GM21360 (cell line): ENCODE measurements around the gene WNK1.
"Not testable (repeated sequence)": the region's sequence is repeated elsewhere in the genome, so short reads cannot be mapped to it uniquely, and the experiment has no call there.

ENCODE experiments used
- ATAC-seq: cut with Tn5 transposase; IDR thresholded peaks from one replicate; pipeline ENCODE4 v1.9.1; 2021; ENCODE audit warnings: mild to moderate bottlenecking, moderate library complexity; ENCODE audit not compliant: unreplicated experiment

WNK1 gene

DNA sequence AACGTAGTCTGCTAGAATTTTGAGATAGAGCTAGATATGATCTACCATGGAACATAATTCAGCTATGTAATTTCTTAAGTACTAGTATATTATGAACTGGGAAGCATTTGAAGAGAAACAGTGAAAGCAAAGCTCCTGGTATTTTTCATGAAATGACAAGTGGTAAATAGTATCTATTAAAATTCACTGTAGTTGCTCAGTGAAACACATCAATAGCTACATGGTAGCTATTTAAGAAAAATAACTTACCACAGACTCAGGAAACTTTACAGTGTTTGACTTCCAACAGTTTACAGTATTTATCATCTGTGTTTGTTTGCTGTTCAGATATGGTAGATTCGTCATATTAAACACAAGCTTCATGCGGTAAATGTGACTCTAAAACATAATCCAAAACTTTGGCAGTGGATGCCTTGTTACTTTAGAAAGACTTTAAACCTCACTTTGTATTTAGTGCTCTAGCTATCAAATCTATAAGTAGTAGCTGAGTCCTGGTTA, 25.2 kb downstream of the WNK1 start:
- ATAC-seq, result no peak

DNA sequence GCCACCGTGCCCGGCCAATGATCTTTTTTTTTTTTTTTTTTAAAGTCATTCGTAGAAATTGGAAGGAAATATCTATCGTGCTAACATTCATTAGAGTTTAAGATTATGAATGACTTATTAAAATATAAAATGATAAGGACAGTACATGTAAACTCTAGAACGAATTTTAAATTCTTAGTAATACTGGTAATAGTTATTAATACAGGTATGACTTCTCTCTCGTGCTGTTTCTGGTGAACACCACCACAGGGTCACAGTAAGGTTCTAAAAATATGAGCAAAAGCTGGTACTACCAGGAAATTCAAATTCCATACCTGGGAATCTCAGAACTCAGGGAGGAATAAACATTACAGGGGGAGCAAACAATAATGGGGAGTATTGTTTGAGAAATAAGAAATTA, 26.2 kb downstream of the WNK1 start:
- ATAC-seq, result no peak

DNA sequence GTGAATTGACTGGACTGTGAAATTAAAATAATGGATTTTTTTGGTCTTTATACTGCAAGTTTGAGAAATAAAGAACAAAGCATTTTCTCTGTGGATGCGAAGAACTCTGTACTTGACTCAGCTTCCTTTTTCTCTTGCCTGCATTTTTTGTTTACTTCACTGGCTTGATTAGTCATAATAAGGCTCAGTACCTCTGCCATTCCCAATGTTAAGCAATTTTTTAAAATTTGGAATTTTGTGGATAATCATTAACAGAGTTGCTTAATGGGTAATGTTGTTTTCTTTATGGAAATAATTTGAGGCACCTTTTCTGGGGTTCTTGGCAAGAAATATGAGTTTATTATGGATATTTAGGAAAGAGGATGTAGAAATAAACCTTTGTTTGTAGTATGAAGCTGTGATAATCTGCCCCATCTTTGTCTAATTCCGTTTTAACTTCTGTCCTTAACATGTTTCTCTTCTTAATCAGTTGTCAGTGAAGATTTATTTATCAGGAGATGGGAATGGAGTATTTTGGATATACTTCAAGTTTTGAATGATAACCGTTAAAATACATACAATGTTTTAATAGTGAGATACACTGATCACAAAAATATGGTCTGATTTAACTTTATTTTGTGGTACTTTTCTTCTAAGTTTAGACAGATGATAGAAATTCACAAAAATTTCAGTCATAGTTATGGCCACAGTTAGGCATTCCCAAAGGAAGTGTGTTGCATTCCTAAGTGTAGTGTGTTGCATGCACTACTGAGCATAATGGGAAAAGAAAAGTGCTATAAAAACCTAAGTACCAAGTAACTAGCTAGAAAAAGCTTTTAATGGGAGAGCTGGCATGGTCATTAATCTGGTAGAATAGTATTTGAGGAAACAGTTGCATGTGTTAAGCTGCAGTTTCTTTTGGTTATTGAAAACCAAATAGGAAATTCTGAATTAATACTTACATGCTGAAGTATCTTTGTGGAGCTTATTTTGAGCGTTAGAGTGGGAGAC, 27.7 kb downstream of the WNK1 start:
- no peak for ATAC-seq

DNA sequence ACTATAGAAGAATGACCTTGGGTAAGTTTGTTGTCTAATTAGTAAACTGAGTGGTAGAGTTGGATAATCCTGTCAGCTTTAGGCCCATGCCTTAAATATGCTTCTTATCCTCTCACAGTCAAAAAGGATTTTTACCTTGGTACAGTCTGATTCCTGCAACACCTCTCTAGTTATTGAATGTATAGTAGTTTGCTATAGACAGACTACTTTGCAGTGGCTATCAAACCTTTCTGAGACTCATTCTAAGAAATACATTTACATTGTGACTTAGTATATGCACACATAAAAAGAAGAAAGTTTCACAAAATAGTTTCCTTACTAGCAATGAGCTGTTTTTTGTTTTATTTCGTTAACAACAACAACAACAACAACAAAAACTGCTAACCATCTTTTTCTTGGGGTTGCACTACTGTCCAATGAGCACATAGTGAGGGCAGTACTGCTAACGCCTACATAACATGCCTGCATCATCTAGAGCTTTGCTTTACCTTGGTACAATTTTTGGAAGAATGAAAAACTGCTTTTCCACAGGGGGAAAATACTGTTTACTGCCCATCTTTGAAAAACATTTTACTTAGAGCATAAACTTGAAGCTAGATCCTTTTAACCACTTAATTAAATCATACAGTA, 28.5 kb downstream of the WNK1 start:
- no peak for ATAC-seq

DNA sequence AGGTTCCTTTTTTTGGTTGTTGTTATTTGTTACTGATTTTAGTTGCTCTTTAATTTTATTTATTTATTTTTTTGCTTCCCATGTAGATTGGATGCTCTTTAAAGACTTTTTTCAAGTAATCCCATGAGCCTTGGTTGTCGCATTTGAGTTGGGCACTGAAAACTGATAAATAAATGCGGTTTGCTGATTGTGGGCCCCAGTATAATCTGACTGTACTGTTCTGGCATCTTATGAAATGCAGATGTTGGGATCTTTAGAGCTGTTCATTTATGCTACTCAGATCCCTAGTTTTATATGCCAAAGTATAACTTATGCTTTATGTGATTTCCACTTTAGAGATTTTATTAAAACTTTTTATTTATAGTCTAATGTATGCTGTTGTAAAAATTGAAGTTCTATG, 33.3 kb downstream of the WNK1 start:
- no peak for ATAC-seq

DNA sequence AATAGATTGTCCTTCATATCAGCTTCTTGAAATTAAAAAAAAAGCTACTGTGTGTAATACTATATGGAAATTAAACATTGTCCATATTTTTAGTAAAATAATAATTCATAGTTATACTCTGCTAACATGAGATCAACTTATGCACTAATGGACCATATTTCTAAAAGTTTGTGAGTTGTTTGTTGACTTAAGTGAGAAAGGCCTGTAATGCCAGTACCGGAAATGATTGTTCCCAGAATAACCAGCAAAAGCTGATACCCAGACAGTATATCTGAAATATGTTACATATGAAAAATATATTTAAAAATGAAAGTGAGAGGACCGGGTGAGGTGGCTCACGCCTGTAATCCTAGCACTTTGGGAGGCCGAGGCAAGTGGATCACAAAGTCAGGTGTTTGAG, 35.9 kb downstream of the WNK1 start:
- ATAC-seq, result no peak

DNA sequence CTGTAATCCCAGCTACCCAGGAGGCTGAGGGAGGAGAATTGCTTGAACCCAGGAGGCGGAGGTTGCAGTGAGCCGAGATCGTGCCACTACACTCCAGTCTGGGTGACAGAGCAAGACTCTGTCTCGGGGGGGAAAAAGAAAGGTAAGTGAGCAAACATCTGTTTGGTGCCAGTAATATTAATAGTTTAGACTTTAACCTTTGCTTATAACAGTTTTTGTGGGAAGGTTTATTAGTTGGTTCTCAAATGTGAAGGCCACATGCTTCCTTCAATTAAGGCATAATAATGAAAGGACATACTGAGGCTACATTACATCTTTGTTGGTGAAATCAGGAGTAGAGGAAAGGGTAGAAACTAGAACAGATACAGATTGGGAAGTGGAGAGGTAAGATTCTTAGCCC, 36.4 kb downstream of the WNK1 start:
- ATAC-seq, result not testable (repeated sequence)

DNA sequence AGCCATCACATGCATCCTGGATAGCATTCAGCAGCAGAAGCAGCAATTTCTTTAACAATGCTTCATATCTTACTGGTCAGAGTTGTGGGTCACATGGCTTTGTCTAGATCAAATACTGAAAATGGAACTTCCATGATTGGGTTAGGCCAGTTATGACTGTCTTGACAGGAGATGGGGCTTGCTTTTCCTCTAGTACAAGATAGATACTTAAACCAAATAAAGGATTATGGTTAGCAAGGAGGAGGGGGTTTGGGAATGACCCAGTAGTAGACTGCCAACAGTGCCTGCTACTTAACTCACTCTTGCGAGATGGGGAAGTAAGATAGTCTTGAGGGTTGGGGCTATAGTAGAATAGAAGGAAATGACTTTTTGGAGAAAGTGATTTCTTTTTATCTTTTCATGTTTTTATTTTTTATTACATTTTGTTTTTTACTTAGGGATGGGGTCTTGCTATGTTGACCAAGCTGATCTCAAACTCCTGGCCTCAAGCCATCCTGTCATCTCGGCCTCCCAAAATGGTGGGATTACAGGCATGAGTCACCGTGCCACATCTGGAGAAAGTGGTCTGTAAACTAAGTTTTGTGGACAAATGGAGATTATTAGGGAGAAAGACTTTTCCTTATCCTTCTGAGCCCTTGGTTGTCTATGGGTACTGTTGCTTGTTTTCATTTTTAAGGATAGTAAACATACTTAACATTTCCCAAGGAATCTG, 37.6 kb downstream of the WNK1 start:
- no peak for ATAC-seq

DNA sequence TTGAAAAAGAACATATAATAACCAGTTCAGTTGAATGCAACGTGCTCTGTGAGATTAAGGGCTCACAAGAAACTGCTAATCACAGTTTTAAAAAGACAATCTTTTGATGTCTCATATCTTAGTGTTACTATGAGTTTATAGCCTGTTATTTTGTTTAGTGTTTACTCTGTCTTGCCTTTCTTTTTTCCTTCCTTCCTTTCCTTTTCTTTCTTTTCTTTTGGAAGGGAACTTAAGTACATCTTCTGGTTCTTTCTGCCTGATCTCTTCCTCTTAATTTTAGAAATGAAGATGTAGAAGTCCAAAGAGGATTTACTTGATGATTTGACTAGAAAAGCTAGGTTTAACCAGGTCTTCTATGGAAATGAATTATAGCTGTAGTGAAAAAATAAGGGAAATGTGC, 38.2 kb downstream of the WNK1 start:
- ATAC-seq, result no peak

DNA sequence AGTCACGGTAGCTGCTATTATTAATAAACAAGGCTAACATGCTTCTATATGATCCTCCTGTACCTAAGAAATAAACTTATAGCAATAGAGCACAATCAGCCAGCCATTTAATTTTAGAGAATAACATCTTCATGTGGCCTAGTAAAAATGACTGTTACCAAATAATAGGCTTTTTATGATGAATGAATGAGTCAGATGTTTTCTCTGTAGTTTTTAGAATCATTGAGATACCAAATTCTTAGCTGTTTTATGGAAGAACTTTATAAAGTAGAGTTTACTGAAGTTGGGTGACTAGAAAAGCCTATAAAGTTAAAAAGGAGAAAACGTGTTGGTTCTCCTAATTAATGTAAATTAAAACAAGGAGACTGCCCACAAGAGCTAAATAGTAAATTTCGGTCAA, 40.7 kb downstream of the WNK1 start:
- no peak for ATAC-seq

DNA sequence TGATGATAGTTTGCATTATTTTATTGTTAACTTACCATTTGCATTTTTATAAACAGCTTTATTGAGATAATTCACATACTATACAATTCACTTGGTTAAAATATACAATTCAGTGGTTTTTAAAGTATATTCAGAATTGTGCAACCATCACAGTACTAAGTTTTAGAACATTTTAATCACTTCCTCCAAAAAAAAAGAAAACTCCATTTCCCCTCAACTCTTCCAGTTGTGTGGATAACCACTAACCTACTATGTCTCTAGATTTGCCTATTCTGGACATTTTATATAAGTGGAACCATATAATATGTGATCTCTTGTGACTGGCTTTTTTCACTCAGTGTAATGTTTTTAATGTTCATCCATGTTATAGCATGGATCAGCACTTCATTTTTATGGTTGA, 41.3 kb downstream of the WNK1 start:
- no peak for ATAC-seq

DNA sequence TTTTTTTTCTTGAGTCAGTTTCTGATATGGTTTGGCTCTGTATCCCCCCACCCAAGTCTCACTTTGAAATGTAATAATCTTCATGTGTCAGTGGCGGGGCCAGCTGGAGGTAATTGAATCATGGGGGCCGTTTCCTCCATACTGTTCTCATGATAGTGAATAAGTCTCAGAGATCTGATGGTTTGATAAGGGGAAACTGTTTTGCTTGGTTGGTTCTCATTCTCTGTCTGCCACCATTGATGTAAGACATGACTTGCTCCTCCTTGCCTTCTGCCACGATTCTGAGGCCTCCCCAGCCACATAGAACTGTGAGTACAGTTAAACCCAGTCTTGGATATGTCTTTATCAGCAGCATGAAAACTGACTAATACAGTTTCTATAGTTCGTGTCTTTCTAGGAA, 42.9 kb downstream of the WNK1 start:
- no peak for ATAC-seq

DNA sequence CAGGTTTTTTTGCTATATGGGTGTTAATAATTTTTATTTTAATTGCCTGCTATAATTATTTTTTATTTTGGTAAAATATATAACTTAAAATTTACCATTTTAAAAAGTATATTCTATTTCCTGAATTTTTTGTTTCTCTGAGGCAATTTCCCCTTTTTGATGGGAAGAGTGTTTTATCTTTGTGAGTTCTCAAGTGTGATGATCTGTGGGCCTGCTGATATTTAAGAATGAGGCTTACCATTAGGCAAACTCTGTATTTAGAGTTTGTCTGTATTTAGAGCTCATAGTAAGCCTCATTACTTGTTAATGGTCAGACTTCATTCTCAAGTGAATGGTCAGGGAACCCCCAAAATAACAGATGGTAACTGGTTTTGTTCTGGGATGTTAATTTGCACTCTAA, 48.0 kb downstream of the WNK1 start:
- no peak for ATAC-seq

DNA sequence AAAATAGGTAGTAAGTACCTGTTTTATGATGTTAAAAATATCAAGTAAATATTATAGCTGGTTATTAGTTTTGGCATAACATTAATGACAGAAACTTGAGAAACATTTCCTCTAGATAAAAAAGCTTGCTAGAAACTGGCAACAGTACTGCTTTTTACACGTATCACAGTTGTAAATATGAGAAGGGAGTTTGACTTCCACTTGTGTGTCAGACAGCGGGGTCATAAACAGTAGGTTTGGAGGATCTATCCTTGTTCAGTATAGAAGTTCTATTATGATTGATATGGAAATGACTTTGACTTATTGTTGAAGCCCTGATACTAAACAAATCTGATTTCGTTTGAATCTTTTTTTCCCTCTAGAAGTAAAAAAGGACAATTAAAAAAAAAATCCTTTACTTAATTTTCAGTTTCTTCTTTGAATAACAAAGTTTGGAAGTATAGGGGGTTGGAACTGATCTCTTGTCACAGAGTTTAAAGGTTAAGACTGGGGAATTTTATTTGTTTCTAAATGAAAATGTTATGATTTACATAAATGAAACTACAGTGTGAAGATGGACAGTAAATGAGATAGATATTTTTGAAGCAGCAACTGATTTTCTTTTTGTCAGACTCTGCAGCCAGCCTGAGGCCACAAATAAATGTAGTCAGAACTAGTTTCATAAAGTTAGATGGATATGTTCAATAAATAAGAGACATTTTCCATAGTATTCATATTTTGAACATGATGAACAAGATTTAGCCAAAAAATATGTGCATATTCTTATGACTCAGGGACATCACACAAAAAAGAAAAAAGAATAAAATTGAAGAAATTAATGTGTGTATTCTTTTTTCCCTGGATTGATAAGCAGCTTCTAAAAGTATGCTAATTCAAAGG, 50.1 kb downstream of the WNK1 start:
- ATAC-seq, result no peak

DNA sequence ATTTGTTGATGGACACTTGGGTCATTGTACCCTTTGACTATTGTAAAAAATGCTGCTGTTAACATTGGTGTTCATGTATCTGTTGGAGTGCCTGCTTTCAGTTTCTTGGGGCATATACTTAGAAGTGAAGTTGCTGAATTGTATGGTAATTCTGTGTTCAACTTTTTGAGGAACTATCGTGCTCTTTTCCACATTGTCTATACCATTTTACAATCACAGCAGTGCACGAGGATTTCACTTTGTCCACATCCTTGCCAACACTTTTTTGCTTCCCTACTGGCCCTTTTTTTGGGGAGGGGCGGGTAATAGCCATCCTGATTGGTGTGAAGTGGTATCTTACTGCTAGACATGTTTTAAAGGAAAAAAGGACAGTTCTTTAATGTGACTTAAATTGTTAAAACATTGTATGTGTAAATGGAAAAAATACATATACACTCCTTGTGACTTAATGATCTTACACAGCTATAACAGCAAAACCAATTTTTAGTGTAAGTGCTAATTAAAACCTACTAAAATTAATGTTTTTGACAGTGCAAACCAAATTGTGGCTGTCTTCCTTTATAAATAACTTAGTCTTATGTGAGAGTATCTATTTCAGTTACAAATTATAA, 52.7 kb downstream of the WNK1 start:
- ATAC-seq, result no peak

DNA sequence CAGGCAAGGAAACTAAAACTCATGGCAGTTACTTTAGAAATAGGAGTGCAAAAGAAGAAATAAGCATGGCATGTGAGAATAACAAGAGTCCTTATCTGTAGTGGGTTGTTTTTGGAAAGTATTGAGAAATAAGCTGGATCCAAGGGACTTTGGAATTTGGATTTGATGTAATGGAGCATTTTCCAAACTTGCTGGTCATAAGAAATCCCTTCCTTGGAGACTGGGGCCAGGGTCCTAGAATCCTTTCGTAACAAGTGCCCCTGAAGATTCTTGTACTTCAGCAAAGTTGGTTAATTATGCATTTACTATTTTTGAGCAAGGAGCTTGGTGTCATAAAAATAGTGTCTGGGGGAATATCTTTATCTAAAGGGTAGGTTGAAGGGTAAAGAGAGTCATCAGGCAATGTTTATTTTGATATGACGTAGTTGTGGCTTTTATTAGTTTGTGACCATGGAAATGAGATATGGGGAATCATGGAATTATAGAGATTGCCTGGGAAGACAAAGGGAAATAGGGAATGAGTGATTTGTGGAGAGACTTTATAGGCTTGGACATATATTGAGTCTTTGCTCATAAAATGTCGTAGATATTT, 53.9 kb downstream of the WNK1 start:
- ATAC-seq, result no peak

DNA sequence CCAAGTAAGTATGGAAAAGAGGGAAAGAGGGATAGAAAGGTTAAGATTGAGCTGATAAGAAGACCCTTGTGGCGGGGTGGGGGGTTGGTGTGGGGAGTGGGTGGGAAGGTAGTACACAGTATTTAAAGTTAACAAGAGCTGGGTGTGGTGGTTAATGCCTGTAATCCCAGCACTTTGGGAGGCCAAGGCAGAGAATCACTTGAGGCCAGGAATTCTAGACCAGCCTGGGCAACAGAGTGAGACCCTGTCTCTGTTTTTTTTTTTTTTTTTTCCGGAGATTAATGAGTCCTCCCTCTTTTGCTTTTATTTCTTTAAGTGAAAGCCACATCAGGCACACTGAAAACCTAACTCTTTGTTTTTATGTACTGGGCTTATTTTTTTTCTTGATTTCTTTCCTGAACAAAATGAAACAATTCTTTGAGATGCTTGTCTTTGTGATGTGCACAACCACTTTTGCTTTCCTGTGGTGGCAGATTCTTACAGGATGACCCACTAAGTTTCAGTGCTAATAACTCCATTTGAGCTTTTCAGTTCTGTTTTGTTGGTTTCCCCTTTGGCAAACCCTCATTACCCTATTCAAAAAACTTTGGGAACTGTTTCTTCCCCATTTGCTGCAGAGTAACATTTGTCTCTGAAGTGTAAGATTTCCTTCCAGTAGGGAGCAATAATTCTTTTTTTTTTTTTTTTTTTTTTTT, 54.8 kb downstream of the WNK1 start:
- no peak for ATAC-seq

DNA sequence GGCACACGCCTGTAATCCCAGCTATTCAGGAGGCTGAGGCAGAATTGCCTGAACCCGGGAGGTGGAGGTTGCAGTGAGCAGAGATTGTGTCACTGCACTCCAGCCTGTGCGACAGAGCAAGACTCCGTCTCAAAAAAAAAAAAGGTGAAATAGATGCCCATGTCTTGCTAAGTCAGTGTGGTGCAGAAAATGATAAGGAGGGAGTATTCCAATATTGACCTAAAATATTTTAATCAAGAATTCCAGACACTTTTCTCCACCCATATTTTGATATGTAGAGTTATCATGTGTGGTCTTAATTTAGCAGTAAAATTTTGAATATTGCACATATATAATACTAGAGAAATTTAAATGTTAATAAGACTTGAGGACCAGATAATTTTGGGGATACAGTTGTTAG, 57.7 kb downstream of the WNK1 start:
- ATAC-seq, result no peak
